Measurements from ENCODE around the gene CMPK2.

- TF ChIP-seq CTCF (IDR thresholded peaks at IDR 0.05; ENCODE audit: low read depth, low read length), result no peak
- no peak for TF ChIP-seq POLR2A (IDR thresholded peaks at IDR 0.05; ENCODE audit: extremely low read depth, insufficient read length)
- TF ChIP-seq MYC (IDR thresholded peaks at IDR 0.05; ENCODE audit: low read depth, low read length), result no peak
- TF ChIP-seq MAX (IDR thresholded peaks at IDR 0.05; ENCODE audit: low read depth, low read length), result no peak
These were observed 15.3 kb upstream of the CMPK2 start for GRCh38 chr2:6881046-6881445.

Data from NB4 (cell line).